GM13977 (cell line): ENCODE measurements around the gene C19orf67.

ENCODE experiments used
- DNase-seq: peaks from one replicate; pipeline ENCODE4 v3.0.0; 2012; ENCODE audit warnings: low spot score
- CTCF ChIP-seq: IDR thresholded peaks from 2 replicates; pipeline ENCODE4 v1.5.1; 2012; ENCODE audit warnings: mild to moderate bottlenecking, control low read depth; ENCODE audit not compliant: insufficient read depth; ENCODE audit errors: extremely low read depth, missing control alignments
- in situ Hi-C: fragments of 300-500 bp; cut with MboI; formaldehyde crosslinking; loops from one replicate; pipeline ENCODE4 v1.12.0; 2022; ENCODE audit warnings: low sequenced_read_pairs, low pct_unique_long_range_greater_than_20kb, mixed read lengths, inconsistent platforms; ENCODE audit not compliant: unreplicated experiment

Gene C19orf67

GRCh38 chr19:14088634-14089411, 3.2 kb upstream of the C19orf67 start:
- in situ Hi-C loops, result no loop called here
- TF ChIP-seq CTCF, result no peak
- no peak for DNase-seq

DNA sequence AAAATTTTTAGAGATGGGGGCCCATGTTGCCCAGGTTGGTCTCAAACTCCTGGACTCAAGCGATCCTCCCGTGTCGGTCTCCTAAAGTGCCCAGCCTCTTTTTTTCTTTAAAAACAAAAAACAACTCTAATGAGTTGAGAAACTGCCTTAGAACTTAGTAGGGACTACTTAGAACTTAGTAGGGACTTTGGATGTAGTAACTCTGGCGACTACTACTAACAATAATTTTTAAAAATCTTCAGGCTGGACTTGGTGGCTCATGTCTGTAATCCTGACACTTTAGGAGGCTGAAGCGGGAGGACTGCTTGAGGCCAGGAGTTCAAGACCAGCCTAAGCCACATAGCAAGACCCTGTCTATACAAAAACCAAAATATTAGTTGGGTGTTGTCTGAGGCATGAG, 515 bp upstream of the C19orf67 start:
- DNase-seq, result no peak
- in situ Hi-C loops, result no loop called here
- TF ChIP-seq CTCF, result no peak

GRCh38 chr19:14082675-14082960, 3.0 kb downstream of the C19orf67 start:
- in situ Hi-C loops, result no loop called here
- no peak for TF ChIP-seq CTCF
- DNase-seq, result no peak

GRCh38 chr19:14081797-14082674, 3.5 kb downstream of the C19orf67 start:
- in situ Hi-C loops, result no loop called here
- no peak for TF ChIP-seq CTCF
- peak; percentile 76 for DNase-seq

- no peak for TF ChIP-seq CTCF
- in situ Hi-C loops, result no loop called here
- peak; percentile 99 for DNase-seq
Measured at GRCh38 chr19:14080887-14081796, 4.4 kb downstream of the C19orf67 start.

DNA sequence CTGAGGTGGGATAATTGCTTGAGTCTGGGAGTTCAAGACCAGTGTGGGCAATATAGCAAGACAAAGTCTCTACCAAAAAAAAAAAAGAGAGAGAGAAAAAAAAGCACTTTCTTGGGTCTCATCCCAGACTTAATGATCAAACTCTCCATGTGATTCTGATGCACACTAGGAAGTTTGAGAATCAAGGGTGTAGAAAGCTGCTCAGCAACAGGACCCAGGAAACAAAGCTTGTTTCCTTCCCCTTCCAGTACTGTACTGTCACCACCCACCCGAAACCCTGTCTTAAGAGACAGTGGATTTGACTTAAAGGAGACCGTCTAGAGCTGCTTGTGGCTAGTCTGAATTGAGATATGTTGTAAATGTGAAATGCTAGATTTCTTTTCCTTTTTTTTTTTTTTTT, 7.2 kb downstream of the C19orf67 start:
- in situ Hi-C loops, result loop anchor here (10.0 kb wide), 1 partner anchor 204 kb away; the partner anchor contains the start of gene NANOS3
- TF ChIP-seq CTCF, result no peak
- DNase-seq, result no peak
